ENCODE results near the gene KLF9. TPM values are rescaled to one million over a fixed set of nuclear protein-coding genes. Genes with fewer than 3 reads are reported as not detected.

KLF9 gene
- total and polyA plus RNA-seq, 4 donors, result 2.2 to 77.0 (median 16.7) TPM

GRCh38 chr9:70385426-70385825 is 29.0 kb downstream of the KLF9 start:
- Histone ChIP-seq H3K9me3 (ENCODE audit: control insufficient read depth in 4 of 4, low read length in 3 of 4) (no peaks in the 10 kb centered on the region), H3K4me1 (ENCODE audit: control insufficient read depth in 4 of 4, insufficient read depth in 4 of 4, low read length in 3 of 4) (peaks cover 0 to 11% (median 1%) of the 10 kb centered on the region in 4 donors), H3K27me3 (ENCODE audit: control insufficient read depth in 4 of 4, insufficient read depth in 4 of 4, low read length in 3 of 4) (no peaks in the 10 kb centered on the region), H3K4me3 (ENCODE audit: low read depth in 1 of 3, low read length in 3 of 3) (no peak overlapping the region), H3K27ac (ENCODE audit: low read depth in 1 of 2, low read length in 2 of 2) (no peak overlapping the region), H3K9ac (ENCODE audit: low read depth in 1 of 2, low read length in 2 of 2) (no peak overlapping the region), H3K36me3 (ENCODE audit: control insufficient read depth in 4 of 4, insufficient read depth in 3 of 4, low read depth in 1 of 4, low read length in 3 of 4) (peaks cover 6 to 26% (median 17%) of the 10 kb centered on the region in 4 donors)
- WGBS, result 86% methylated on average over 3 of the region's 3 CpGs
- no peak for DNase-seq (ENCODE audit: low spot score)
- TF ChIP-seq HNF4G (IDR thresholded peaks at IDR 0.05), result no peak
- no peak for TF ChIP-seq ZBTB33 (IDR thresholded peaks at IDR 0.05)
- TF ChIP-seq CTCF (IDR thresholded peaks at IDR 0.05; ENCODE audit: low read depth, low read length, missing input control), result no peak
- TF ChIP-seq RXRA (IDR thresholded peaks at IDR 0.05), result no peak

GRCh38 chr9:70382709-70383605 is 31.5 kb downstream of the KLF9 start:
- no peak overlapping the region for H3K9ac ChIP-seq (ENCODE audit: low read depth in 1 of 2, low read length in 2 of 2)
- 60% methylated on average over 9 of the region's 9 CpGs for WGBS
- H3K4me1 ChIP-seq (ENCODE audit: control insufficient read depth in 4 of 4, insufficient read depth in 4 of 4, low read length in 3 of 4), result peaks cover 0 to 7% (median under 1%) of the 10 kb centered on the region in 4 donors
- no peak overlapping the region for H3K4me3 ChIP-seq (ENCODE audit: low read depth in 1 of 3, low read length in 3 of 3)
- no peak for TF ChIP-seq RAD21 (IDR thresholded peaks at IDR 0.05)
- TF ChIP-seq CTCF (IDR thresholded peaks at IDR 0.05; ENCODE audit: low read depth, low read length, missing input control), result no peak
- no peak for TF ChIP-seq HNF4A (conservative IDR thresholded peaks at IDR 0.05)
- TF ChIP-seq JUND (IDR thresholded peaks at IDR 0.05), result no peak
- TF ChIP-seq FOXA1 (IDR thresholded peaks at IDR 0.05), result no peak
- no peak for TF ChIP-seq TAF1 (conservative IDR thresholded peaks at IDR 0.05)
- TF ChIP-seq EGR1 (IDR thresholded peaks at IDR 0.05; ENCODE audit: low read depth in 2 of 2), result no peak
- no peak for TF ChIP-seq GABPA (IDR thresholded peaks at IDR 0.05 in 1 of 2, conservative IDR thresholded peaks at IDR 0.05 in 1 of 2)
- TF ChIP-seq HNF4G (IDR thresholded peaks at IDR 0.05), result no peak
- TF ChIP-seq RXRA (IDR thresholded peaks at IDR 0.05), result no peak
- TF ChIP-seq ATF3 (IDR thresholded peaks at IDR 0.05), result no peak
- no peaks in the 10 kb centered on the region for H3K27me3 ChIP-seq (ENCODE audit: control insufficient read depth in 4 of 4, insufficient read depth in 4 of 4, low read length in 3 of 4)
- H3K9me3 ChIP-seq (ENCODE audit: control insufficient read depth in 4 of 4, low read length in 3 of 4), result no peaks in the 10 kb centered on the region
- peaks cover 6 to 26% (median 17%) of the 10 kb centered on the region in 4 donors for H3K36me3 ChIP-seq (ENCODE audit: control insufficient read depth in 4 of 4, insufficient read depth in 3 of 4, low read depth in 1 of 4, low read length in 3 of 4)
- no peak overlapping the region for H3K27ac ChIP-seq (ENCODE audit: low read depth in 1 of 2, low read length in 2 of 2)
- DNase-seq (ENCODE audit: low spot score), result no peak

Measured in liver (tissue), 9 donors.